Measurements from ENCODE around the gene TMEM121B.

DNA sequence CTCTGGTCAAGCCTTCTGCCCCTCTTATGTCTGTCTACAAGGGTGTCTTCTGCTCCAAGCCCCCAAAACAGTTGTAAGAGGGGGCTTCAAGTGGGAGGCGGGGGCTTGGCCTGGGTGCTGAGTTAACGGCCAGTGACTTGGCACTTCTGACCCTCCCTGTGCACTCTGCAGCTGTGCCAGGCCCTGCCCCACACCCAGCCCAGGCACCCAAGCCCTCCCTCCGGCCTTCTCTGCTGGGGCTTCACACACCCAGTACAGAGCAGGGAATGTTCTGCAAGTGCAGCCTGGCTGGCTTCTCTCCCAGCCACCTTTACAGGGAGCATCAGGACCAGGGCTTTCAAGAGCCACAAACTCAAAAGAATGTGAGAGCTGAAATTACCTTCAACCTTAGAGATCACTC lies 3.8 kb downstream of the TMEM121B start:
- TF ChIP-seq, protein P1, sequence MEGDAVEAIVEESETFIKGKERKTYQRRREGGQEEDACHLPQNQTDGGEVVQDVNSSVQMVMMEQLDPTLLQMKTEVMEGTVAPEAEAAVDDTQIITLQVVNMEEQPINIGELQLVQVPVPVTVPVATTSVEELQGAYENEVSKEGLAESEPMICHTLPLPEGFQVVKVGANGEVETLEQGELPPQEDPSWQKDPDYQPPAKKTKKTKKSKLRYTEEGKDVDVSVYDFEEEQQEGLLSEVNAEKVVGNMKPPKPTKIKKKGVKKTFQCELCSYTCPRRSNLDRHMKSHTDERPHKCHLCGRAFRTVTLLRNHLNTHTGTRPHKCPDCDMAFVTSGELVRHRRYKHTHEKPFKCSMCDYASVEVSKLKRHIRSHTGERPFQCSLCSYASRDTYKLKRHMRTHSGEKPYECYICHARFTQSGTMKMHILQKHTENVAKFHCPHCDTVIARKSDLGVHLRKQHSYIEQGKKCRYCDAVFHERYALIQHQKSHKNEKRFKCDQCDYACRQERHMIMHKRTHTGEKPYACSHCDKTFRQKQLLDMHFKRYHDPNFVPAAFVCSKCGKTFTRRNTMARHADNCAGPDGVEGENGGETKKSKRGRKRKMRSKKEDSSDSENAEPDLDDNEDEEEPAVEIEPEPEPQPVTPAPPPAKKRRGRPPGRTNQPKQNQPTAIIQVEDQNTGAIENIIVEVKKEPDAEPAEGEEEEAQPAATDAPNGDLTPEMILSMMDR (IDR thresholded peaks at IDR 0.05) = no peak
- TF ChIP-seq ZFX (IDR thresholded peaks at IDR 0.05; ENCODE audit: borderline replicate concordance) = no peak
